ENCODE measurements around the gene POLR3C. TPM values are rescaled to one million over a fixed set of nuclear protein-coding genes. Genes with fewer than 3 reads are reported as not detected.
A peak's percentile ranks its signal among the peaks of the same experiment; 100 is the strongest.
"Not testable (repeated sequence)": the region's sequence is repeated elsewhere in the genome, so short reads cannot be mapped to it uniquely, and the experiment has no call there.

The POLR3C gene
- total RNA-seq, 1 experiment from 2014 or later, result 51.1 TPM

DNA sequence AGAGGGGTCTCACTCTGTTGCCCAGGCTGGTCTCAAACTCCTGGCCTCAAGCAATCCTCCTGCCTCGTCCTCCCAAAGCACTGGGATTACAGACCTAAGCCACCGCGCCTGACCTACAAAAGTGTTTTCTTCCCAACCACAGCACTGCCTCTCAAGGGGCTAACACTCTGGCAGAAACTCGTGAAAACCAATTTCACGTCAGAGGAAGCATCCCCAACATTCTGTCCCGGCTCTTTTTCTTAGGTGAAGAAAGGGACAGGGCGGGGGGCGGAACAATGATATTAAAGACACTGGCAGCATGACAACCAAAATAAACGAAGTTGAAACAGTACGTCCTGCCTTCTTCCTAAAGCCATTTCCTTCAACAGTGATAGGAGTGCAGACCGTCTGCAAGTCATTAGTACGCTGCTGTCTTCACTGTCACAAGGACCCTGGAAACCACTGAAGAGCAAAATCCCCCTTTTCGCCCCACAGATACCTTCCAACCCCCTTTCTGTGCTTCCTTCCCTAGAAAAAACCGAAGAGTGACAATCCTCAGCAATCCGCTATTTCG lies 1.1 kb upstream of the POLR3C start:
- DNase-seq (ENCODE audit: low read depth), result not testable (repeated sequence)

DNA sequence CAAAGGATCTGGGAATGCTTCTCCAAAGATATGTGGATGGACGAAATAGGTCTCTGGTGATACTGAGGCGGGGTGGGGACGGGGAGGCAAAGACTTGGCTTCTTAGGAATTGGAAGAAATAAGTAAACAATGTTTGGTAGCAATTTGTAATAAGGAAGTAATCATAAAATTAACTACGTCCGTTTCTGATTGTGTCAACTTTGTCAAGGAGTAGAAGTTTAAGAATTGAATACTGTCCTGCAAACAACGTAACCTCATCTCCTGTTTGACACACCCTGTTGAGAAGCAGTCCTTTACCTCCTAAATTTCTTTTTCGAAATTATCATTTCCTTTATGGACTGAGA lies 471 bp downstream of the POLR3C start:
- no peak for DNase-seq (ENCODE audit: low read depth)

DNA sequence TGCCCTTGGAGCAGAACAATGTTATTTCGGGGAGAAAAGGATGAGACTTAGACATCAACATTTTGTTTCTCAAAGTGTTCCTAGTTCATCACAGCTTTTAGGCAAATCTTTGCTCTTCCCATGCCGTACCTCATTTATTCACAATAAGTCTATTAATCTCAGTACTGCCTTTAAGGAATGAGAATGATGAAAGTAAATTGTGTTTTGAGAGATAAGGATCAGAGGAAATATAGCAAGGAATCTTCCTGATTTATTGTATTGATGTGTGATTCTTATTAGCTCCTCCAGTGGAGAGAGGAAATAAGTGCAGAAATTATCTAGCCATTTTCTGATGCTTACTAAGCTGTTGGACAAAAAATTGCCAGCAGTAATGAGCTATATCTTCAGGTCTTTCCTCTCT lies 2.0 kb downstream of the POLR3C start:
- DNase-seq (ENCODE audit: low read depth), result no peak

DNA sequence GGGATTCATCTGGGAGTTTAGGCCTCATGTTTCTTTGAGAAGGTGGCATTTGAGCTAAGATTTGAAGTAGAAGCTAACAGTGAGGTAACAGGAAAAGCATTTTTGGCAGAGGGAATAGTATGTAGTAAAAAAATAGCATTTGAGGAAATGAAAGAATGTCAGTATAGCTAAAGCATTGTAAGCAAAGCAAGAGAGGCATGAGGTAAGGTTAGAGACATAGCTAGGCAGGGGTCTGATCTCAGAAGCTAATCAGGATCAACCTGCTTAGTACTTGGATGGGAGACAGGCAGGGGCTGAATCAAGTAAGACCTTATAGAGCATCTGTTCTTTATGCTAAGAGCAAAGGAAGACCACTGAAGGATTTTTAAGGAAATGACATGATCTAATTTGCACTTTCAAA lies 4.0 kb downstream of the POLR3C start:
- DNase-seq (ENCODE audit: low read depth), result no peak

DNA sequence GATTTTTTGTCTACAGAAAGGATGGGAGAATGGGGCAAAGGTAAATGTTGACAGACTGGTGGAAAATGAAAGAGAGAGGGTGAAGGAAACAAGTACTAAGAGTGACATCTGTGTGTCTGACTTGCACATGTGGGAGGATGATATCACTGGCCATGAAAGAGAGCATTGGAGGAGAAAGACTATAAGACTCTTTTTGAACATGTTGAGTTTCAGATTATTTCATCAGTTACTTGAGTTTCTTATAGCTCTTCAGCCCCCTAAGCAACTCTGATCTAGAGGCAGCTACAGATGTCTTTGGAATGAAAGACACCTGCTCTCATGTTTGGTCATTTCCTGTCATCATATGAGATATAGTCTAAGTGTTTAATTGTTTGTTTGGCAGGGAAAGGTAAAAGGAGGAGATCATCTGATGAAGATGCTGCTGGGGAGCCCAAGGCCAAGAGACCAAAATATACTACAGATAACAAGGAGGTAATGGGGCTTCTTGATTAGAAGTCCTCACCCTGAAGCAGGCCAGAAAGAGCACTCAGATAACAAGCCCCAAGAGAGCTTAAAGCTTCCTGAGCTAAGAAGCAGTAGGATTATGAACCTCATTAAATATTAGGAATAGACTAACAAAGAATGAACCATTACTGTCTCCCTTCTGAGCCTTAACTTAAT lies 4.5 kb downstream of the POLR3C start:
- DNase-seq (ENCODE audit: low read depth), result no peak

DNA sequence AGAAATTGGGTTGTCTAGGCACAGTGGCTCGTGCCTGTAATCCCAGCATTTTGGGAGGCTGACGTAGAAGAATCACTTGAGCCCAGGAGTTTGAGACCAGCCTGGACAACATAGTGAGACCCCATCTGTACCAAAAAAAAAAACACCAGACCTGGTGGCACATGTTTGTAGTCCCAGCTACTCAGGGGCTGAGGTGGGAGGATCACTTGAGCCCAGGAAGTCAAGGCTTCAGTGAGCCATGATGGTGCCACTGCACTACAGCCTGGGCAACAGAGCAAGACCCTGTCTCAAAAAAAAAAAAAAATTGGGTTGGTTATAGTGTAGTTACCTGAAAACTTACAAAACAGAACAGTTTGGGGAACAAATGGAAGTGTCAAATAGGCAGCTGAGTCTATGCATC lies 6.8 kb downstream of the POLR3C start:
- not testable (repeated sequence) for DNase-seq (ENCODE audit: low read depth)

DNA sequence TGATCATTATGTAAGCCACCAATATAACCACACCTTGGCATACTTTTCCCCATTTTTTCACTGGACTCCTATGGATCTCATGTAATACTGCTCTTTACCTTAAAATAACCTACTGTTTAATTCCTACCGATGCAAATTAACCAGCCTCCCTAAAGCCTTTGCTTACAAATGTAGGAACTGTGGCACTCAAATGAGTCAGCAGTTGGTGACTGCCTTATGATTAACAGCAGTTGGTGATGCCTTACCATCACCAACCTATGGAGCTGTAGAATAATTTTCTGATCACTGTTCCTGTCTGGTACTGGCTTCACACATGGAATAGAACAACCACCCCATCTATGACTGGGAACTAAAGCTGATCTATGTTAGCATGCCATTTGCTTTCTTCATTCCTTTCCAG lies 13.7 kb downstream of the POLR3C start:
- DNase-seq (ENCODE audit: low read depth), result peak; percentile 12

DNA sequence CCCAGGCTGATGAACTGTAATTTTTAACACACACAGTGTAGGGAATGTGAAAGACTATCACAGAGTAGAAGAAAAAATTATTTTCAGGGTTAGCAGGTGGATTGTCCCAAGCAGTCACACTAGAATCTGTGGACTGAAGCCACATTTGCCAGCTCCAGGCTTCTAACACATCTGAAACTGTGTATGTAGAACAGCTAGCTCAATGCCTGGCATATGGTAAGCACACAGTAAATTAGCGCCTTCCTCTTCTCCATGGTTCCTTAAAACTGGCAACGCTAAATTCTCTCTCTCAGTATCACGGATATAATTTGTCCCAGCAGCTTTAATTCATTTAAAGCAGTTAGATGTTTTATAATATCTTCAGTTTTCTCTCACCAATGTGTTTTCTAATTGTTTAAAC lies 19.0 kb downstream of the POLR3C start:
- no peak for DNase-seq (ENCODE audit: low read depth)

DNA sequence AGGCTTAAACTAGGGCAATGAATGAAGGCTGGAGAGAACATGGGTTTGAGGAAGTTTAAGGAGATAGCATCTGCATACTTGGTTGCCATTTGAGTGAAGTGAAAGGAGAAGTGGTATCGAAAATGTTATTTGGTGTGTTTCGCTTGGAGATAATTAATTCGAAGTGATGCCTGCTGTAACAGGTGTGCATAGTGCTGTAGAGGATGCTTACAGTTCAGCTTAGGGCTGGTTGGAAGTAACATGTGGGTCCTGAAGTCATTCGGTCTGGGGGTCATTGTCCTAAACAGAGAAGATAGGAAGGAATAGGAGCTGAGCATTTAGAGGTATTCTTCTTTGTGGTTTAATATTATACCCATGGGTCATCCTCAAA lies 21.1 kb downstream of the POLR3C start:
- no peak for DNase-seq (ENCODE audit: low read depth)

DNA sequence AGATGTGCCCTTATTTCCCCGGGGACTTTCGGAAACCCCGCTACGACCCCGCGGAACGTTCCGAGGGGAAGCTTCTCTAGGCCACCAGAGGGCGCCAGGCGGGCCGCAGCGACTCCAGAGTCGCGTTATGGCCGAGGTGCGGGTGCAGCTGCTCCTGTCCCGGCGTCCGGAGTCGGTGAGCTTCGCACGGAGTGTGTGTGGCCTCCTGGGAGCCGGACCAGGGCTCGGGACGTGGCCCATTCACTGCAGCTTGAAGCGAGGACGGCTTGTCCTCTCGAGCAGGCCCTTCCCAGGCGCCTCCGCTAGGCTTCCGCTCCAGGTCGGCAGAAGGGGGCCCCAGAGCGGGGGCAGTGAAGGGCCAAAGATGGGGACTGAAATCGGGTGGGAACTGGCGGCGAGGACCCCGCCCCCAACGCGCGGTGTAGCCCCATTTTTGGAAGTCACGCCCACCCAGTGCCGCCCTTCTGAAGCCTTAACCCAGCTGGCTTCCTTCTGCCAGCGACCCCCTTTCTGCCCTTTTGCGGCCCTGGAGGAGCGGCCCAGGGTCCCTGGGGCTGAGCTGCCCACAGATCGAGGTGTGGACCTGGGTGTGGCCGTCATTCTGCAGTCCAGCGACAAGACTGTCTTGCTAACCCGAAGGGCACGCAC lies 21.6 kb downstream of the POLR3C start, which contains the start of gene NUDT17:
Gene NUDT17, plus strand, starts transcription at position 117 of the 648 bp plus-strand sequence. Its CDS starts 11 bp downstream, at position 128.
- peak; percentile 78 for DNase-seq (ENCODE audit: low read depth)

DNA sequence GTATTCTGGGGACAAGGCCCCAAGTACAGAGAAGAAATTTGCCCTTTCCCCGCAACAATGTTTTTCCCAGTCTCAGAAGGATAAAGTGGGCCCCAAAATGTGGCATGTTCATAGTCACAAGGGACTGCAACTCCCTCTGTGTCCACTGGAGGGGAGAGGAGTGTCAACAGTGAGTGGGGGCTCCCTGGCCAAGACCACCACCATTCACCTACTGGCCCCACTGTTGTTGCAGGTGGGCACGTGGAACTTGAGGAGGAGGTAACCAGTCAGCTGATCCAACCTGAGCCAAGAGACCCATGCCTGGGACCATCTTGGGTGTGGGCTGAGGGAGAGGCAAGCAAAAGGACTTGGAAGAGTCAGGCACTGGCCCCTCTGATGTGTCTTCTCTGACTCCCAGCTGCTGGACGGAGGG lies 22.2 kb downstream of the POLR3C start:
- DNase-seq (ENCODE audit: low read depth), result peak; percentile 49

DNA sequence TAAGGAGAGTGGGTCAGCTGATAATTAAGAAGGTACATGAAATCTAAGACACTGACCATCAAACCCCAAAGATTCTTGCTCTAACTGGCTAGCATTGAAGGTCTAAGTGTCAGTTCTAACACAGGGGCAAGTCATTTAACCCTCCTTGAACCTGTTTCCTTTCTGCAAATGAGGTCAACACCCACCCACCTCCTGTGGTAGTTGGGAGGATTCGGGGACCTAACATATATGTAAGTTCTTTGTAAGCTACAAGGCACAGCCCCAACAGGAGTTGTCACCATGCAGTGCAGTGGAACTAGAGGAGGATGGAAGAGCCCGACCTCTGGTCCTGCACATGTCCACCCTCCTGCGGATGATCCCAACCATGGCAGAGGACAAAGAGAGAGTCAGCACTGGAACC lies 23.8 kb downstream of the POLR3C start:
- no peak for DNase-seq (ENCODE audit: low read depth)

DNA sequence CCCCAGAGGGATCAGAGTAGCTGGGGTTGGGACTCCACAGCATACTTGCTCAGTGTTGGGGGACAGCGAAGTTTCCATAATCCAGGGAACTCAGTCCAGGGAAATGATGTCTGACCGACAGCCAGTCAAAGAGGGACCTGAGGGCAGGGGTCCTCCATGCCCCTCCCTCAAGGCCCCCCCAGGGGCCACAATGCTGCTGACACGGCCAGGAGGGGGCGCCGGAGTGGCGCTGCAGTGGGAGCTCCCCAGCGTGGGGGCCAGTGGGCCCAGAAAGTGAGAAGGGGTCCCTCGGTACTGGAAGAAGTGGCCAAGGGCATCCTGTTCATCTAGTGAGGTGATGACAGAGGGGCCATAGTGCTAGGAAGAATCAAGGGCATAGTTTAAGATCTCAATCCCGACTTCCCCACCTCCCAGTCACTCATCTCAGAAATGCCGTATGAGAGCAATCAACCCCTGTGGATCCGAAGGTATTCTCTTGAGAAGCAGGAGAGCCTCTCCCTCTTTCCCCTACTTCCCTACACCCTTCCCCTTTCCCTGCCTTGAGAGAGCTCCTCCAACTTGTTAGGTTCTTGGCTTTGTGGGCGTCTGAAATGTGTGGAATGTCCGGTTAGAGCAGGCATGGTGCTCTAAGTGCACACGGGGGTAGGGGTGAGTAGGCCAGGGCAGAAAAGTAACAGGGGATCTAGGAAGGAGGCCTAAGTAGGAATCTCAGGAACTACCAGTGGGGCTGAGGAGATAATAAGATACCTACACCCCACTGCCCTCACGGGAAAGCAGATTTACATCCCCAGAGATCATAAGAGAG lies 25.6 kb downstream of the POLR3C start:
- DNase-seq (ENCODE audit: low read depth), result peak; percentile 91

DNA sequence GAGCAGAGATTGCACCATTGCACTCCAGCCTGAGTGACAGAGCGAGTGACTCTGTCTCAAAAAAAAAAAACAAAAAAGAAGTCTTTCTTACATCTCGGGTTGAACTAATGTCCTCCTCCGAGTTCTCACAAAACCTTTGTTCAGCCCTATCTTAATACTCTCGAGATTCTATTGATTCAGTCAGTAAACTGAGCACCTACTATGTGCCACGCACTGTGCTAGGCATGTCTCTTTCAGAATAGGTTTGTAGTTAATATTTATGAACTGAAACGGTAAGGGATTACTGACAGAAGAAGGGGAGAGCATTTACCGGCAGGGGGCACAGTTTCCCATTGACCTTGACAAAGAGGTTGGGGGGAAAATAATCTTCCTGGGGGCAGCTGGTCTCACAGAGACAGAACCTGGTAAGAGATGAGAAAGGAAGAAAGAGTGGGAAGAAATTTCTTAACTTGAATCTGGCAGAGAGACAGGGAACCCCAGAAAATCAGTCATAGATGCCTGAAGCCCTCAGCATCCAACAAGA lies 31.5 kb downstream of the POLR3C start:
- DNase-seq (ENCODE audit: low read depth), result no peak

DNA sequence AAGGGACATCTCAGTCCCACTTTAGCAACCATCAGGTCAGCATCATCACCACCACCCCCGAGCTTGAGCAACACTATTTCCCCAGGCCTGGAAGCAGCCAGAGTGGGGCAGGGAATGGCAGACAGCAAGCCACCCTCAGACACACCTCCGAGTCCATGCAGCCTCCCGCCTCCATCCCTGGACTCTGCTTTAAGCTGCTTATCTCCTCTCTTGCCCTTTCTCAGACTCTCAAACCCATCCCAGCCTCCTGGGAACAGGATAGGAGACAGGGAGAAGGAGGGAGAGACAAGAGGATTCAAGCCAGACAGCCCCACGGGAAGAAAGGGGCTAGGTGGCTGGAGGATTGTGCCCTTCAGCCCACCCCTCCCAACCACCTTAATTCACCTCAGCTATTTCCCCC lies 33.2 kb downstream of the POLR3C start:
- no peak for DNase-seq (ENCODE audit: low read depth)

DNA sequence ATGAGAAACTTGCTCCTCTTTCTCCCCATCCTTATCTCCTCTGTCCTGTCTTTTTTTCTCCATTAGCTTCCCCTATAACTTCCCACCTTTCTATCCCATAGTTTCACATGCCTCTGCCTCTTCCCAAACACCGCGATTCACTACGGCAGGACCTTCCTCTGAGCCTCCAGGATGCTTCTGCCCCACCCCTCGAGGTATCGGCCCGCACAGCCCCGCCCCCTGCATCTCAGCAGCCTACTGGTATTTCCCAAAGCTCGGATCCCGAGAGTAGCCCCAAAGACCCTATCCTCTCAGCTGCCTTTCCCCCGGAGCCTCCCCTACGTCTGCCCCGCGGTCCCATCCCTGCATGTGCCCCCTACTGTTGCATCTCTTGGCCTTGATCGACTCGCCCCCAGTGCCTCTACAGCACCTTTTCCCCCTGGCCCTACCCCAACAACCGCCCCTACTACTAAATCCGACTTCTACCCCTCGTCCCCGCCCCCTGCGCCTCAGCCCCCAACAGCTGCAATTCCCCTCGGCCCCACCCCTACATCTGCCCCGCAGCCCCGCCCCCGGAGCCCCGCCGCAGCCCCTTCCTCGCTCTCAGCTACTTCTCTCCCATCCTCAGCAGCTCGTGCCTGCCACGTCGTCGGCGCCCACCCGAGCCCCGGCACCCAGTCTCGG lies 34.4 kb downstream of the POLR3C start:
- peak; percentile 44 for DNase-seq (ENCODE audit: low read depth)

DNA sequence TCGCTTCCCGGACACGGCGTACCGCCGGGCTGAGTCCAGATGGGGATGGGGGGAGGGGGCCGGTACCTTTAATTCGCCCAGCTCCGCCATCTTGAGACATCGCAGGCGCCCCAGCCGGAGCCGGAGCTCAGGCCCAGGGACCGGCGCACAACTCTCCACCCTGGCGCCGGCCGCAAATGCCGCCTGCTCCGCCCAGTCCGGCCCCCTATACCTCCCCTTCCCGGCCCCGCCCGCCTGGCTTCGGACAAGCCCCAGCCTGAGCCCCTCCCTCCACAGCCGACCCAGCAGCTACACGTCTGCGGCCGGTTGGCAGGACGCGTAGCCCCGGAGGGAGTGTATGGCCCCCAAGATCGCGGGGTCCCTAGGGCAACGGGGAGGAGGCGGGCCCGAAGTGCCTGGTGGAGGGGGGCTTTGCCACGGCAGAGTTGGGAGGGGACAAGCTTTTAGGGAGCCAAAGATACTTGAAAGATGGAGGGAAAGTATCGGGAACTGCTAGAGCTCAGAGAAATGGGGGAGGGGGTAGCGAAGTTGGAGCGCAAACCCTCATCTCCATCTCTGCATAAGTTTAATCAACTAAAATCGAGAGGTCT lies 35.0 kb downstream of the POLR3C start, which contains the start of gene PIAS3:
Gene PIAS3, minus strand, starts transcription at position 181 of the 590 bp plus-strand sequence. Its CDS starts 91 bp downstream, at position 90.
- peak; percentile 92 for DNase-seq (ENCODE audit: low read depth)

DNA sequence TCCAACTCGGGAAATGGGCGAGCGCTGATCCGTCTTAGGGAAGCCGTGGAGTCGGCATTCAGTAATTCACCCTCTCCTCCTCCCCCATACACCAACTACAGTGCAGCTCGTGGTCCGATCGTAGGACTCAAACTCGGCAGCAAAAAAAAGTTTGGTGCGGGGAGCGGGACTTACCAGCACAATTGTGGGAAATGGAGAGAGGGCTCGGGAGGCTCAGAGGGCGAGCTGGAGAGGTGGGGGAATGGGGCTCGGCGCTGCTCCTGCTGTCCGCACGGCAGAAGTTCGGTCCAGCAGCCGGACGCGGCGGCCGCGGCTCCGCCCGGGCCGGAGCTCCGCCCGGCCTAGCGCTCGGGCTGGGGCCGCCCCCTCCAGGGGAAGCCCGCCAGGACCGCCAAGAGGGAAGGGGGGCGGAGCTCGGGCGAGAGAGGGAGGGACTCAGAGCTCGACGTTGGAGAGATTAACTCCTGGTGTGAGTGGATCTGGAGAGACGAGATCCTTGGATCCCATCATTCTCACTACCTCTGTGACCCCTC lies 35.6 kb downstream of the POLR3C start:
- peak; percentile 88 for DNase-seq (ENCODE audit: low read depth)

DNA sequence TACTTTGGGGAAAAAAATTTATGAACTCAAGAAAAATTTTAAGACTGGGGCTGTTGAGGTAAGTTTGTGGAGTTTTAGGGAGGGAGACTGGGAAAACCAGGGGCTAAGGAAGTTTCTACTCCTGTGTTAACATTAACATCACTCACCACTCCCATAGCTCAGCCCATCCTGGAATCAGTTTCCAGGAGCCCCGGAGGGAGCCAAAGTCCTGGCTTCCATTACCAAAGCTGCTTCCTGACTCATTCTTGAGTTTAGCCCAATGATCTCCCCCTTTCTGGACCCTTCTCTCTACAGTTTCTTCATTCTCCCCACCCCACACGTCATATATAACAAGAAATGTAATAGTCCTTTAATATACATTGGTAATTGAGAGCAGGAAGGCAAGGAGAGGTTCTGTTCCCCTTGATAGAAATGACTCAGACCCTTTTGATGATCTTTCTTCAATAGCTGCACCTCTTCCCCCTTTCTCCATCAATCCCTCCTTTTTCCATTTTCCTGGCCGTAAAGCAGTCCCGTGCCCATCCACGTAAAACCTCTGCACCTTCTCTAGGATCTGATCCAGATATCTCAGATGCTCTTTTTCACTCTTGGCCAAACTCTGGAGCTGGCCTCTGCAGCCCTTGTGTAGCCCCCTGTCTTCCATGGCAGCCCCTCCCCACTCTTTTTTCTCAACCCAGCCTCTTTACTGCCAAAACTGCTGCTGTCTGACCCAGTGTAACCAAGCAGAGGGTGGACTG lies 39.5 kb downstream of the POLR3C start:
- DNase-seq (ENCODE audit: low read depth), result no peak

DNA sequence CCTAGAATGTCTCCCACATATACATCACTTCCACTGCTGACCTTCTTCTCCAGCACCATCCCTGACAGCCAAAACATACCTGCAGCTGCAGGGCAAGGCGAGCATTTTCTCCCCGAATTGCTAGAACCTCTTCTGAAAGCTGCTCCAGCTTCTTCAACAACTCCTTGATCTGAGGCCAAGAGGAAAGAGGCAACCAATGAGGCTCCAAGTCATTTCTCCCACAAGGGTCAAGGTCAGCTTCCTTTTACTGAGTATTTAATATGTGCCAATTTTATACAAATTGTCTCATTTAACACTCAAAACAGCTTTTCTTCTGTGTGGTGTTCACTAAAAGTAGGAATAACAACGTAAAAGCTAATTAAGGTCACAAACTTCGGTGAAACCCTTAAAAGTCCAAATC lies 44.2 kb downstream of the POLR3C start:
- no peak for DNase-seq (ENCODE audit: low read depth)

All from M059J (cell line).